ENCODE measurements around the gene KIF1A.

Gene KIF1A, protein sequence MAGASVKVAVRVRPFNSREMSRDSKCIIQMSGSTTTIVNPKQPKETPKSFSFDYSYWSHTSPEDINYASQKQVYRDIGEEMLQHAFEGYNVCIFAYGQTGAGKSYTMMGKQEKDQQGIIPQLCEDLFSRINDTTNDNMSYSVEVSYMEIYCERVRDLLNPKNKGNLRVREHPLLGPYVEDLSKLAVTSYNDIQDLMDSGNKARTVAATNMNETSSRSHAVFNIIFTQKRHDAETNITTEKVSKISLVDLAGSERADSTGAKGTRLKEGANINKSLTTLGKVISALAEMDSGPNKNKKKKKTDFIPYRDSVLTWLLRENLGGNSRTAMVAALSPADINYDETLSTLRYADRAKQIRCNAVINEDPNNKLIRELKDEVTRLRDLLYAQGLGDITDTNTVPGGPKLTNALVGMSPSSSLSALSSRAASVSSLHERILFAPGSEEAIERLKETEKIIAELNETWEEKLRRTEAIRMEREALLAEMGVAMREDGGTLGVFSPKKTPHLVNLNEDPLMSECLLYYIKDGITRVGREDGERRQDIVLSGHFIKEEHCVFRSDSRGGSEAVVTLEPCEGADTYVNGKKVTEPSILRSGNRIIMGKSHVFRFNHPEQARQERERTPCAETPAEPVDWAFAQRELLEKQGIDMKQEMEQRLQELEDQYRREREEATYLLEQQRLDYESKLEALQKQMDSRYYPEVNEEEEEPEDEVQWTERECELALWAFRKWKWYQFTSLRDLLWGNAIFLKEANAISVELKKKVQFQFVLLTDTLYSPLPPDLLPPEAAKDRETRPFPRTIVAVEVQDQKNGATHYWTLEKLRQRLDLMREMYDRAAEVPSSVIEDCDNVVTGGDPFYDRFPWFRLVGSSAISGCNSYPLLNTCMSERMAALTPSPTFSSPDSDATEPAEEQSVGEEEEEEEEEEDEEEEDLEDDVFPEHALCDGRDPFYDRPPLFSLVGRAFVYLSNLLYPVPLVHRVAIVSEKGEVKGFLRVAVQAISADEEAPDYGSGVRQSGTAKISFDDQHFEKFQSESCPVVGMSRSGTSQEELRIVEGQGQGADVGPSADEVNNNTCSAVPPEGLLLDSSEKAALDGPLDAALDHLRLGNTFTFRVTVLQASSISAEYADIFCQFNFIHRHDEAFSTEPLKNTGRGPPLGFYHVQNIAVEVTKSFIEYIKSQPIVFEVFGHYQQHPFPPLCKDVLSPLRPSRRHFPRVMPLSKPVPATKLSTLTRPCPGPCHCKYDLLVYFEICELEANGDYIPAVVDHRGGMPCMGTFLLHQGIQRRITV (N-terminal part only)

DNA sequence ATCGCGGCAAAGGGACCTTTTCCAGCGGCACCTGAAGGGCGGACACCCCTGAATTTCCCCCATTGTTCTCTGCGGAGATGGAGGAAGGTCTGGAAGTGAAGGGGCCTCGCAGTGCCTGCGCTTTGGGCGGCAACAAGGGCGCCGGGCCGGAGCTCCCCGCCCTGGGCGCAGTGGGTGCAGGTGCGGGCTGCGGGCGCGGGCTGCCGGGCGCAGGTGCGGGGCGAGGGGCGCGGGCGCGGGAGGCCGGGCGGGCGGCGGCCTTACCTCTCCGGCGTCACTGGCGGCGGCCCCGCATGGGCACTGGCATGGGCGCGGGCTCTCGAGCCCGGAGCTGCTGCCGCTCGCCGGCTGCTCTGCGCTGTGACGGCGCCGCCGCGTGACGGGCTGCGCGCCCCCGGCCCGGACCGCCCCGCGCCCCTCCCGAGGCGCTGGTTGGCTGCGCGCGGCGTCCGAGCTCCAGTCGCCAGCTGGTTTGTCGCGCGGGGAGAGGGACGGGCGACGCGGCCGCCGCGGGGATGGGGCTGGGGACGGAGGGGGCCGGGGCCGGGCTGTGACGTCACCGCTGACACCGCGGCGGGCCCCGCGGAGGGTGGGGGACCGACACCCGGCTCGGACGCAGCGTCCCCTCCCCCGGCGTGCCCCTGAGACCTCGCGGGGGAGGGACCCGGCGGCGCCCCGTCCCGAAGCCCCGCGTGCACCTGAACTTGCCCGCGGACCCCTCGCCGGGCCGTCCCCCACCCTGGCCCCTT lies at the start of gene KIF1A:
KIF1A (minus strand) TSS at position 362 of the 749 bp plus-strand sequence. CDS start 22,467 bp downstream, outside the sequence.
- FAIRE-seq: no peak

DNA sequence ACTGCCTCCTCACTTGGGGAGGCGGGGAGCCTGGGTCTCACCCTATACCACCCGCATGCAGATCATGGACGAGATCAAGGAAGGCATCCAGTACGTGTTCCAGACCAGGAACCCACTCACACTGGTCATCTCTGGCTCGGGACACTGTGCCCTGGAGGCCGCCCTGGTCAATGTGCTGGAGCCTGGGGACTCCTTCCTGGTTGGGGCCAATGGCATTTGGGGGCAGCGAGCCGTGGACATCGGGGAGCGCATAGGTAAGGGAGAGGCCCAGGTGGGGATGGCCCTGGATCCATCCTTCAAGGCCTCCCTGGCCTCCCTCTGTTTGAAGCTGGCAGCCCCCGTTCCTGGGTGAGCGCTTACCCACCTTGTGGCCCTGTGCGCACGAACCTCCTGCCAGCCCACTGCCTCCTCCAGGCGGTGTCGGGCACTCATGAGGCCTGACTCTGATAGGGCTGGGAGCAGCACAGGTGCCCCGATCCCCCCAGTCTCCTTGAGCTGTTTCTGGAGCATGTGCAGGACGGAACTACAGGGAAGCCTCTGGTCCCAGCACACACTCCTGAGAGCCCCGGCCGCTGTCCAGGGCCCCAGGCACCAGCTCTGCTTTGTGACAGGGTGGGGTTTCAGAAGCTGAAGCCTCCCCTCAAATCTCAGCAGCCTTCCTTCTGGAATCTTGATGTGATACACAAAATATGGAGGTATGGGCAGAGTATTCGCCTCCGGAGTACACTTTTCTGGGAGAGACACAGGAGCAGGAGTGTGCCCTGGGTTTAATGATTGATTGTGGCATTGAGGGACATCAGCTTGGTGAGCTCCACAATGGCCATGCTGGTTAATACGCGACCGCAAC lies 49.3 kb upstream of the KIF1A start:
- FAIRE-seq: no peak

DNA sequence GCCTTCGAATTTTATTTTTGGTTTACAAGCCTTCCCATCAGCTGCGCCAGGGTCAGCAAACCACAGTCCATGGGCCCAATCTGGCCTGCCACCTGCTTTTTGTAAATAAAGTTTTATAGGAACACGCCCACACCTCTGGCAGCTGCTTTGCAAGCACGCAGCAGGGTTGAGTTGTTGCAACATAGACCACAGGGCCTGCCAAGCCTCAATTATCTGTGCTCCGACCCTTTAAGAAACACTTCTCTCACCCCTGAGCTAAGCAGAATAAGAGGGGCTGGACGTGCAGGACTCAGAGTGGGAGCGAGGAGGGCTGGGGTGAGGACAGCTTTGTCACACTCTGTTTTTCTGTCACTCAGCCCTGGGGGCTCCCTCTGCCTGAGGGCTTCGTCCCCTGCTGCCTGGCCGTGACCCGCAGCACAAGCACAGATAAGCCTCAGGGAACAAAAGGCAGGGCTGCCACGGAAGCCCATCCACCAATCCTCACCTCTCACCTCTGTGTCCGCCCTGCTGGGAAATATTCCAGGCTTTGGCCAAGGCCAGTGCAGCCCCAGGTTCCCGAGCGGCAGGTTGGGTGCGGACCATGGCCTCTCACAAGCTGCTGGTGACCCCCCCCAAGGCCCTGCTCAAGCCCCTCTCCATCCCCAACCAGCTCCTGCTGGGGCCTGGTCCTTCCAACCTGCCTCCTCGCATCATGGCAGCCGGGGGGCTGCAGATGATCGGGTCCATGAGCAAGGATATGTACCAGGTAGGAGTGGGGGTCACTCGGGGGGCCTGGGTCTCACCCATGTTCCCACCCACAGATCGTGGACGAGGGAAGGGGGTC lies 48.5 kb upstream of the KIF1A start, which contains the start of gene AGXT:
AGXT (plus strand) TSS at position 539 of the 823 bp plus-strand sequence; CDS start at position 581, 42 bp downstream.
- no peak for FAIRE-seq

DNA sequence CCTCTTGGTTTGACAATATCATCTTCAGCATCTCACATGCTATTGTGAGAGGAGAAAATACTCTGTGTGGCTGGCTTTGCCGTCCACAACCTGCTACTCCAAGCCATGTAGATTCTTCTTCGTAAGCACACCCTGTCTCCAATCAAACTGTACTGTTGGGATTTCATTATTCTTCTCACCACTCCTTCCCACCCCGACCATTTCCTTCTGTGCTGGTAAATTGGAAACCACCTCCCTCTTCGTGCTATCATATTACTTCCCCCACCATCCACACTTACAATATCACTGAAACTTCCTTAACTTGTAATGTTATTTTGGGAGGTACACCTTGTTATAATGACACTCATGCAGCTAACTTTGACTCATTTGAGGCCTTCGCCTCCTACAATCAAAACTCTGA lies 45.4 kb upstream of the KIF1A start:
- no peak for FAIRE-seq

DNA sequence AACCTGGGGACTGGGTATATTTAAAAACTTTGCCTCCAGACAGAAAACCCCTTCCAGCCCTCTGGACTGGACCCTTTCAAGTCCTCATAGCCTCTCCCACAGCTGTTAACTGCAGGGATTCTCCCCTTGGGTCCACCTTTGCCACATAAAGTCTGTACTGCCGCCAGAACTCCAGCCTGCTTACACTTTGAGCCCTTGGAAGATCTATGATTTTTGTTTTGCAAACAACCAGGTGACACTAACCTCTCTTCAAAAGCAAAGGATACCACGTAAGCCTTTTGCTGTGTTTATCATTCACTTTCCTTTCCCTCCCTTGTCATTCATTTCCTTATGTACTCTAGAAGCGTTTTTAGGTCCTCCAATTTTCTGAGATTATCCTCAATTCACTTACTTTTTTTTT lies 44.5 kb upstream of the KIF1A start:
- no peak for FAIRE-seq

DNA sequence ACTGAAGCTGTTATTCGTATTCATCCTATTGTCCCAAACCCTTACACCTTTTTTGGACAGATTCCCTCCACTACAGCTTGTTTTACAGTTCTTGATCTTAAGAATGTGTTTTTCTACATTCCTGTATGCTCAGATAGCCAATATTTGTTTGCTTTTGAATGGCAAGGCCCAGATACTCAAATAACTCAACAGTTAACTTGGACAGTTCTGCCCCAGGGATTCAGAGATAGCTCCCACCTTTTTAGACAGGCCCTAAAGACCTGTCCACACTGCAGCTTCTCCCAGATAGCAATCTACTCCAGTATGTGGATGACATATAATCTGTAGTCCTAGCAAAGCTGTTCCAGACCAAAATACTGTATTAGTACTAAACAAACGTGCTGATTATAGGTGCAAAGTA lies 41.5 kb upstream of the KIF1A start:
- FAIRE-seq: no peak

DNA sequence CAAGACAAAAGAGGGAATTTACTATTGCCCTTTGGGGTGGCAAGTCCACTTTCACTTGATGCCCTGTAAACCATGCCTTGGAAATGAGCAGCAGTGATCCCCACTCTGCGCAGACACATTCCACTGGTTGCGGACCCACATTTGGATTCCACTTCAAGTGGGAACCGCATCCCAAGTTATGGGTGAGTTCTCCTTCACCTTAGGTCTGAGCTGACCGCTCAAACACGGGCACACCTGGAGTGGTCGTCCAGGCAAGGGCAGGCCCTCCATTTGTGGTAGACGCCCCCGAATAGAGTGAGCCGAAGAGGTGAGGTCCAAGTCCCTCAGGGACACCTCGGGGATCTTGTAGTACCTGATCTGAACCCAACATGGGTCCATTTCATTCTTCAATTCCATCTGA lies 38.9 kb upstream of the KIF1A start:
- no peak for FAIRE-seq

DNA sequence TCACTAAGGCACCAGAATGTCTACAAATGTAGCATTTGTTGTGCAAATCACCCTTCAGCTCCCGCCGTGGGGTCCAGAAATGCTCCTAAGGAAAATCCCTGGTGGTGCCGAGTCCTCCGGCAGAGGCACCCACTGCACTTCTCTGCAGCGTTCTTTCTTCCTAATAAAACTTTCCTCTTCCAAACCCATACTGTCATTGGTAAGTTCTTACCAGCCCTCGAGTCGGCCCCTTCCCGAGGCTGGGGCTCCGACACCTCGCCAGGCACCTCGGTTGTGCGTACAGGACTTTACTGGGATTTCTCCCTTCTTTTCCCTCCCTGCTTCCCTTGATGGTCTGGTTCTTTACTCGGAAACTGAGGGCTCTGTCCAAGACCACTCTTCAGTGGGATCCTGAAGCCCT lies 38.3 kb upstream of the KIF1A start:
- no peak for FAIRE-seq

DNA sequence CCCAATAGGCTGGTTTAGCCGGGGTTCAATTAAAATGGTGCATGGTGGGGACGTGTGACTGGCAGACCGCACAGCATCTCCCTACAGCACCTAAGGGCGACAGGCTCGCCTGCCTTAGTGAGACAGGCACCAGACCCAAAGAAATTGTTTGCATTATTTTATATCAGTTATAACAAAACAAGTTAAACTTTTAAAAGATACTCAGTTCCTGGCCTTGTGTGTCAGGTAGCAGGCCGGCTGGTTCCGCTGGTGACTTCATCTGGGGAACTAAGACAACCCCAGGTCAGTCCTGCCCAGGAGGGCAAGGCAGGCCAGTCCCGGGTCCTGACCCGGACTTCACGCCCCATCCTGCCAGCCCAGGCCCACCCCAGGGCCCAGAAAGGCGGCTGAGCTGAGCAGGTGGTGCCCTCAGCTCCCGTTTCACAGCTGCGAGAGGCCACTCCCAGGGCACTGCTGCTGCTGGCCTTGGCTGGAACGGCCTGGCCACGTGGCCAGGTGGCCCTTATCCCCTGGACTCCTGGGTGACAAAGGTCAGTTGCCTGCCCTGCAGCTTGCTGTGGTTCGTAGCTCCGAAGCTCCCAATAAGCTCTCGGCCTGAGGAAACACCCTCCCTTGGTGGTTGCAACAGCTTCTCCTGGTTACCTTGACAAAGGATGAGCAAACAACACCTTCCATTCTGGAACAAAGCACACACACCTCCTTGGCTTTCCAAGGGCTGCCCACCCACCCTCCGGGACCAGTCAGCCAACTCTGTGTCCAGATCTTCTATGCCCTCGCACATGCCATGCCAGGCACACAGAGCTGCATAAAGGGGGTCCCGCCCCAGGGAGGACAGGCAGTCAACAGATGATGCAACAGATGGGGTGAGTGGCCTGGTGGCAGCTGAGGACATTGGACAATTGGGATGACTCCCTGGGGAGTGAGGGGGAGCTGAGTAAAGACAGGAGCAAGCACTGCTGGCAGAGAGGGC lies 37.3 kb upstream of the KIF1A start:
- FAIRE-seq: no peak

DNA sequence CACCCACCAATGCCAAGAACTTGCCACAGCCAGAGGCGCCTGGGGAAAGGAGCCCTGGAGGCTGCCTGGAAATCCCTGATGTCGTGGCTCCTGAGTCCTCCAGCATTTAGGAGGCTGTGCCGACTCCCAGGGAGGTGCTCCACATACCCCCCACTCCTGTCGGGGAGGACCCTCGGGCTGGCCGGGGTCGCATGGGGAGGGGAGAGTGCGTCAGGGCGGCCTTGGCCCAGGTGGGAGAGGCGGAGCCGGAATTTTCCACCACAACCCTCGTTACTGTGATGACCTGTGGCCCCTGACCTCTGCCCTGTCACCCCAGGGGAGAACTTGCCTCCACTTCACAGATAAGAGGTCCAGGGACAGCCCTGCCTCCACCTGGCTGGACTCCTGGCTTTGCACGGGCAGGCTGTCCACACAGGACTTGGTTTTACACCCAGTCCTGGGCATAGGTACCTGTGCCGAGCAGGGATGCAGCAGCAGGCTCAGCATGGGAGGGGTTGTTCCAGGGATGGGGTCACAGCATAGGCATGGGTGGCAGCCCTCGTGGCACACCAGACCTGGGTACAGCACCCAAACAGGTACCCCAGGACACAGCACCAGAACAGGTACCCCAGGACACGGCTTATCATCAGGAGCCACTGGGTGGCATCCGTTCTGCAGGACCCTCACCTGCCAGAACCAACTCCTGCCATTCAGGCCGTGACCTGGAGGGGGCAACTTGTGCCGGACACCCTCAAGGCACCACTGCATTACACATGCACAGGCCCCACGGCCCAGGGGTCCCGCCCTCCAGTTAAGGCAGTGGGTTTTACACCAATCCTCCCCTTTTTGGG lies 36.3 kb upstream of the KIF1A start:
- FAIRE-seq: no peak

DNA sequence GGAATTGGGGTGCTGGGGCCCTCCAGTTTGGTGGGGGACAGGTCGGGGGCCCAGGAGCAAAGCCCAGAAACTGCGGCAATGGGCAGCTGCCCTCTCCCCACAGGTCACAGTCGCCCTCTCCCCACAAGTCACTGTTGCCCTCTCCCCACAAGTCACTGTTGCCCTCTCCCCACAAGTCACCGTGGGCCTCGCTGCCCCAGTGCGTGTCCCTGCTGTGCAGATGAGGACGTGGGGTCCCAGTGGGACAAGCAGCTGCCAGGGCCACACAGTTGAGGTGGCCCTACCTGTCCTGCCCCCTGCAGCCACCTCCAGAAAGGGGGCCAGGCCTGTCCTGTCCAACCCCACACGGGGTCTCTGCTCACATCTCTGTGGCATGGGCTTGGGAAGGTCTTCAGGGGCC lies 35.7 kb upstream of the KIF1A start:
- FAIRE-seq: no peak

DNA sequence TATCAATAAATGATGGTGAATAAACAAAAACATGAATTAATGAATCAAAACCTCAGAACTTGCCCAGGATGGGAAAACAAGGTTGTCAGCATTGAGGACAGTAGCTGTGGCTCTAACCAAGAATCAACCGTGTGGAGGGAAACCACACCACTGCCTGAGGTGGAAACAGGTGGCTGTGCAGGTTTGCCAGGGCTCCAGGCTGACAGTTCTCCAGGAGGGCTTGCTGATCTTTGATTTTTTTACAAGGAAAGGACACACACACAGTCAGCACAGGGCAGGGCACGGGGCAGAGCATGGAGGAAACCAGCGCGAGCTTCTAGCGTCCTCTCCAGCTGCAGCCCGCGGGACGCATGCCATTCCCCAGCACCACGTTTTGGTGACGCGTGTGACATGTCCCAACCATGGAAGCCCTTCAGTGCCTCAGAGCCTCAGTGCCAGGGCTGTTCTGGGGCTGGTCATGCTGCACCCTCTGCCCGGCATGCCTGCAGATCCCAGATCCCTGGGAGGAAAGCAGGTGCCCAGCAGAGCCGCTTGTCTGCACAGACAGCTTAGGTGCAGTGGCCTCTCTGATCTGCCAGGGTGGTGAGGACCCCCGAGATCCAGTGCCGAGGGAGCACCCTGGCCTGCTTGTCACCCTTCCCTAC lies 32.8 kb upstream of the KIF1A start:
- no peak for FAIRE-seq

DNA sequence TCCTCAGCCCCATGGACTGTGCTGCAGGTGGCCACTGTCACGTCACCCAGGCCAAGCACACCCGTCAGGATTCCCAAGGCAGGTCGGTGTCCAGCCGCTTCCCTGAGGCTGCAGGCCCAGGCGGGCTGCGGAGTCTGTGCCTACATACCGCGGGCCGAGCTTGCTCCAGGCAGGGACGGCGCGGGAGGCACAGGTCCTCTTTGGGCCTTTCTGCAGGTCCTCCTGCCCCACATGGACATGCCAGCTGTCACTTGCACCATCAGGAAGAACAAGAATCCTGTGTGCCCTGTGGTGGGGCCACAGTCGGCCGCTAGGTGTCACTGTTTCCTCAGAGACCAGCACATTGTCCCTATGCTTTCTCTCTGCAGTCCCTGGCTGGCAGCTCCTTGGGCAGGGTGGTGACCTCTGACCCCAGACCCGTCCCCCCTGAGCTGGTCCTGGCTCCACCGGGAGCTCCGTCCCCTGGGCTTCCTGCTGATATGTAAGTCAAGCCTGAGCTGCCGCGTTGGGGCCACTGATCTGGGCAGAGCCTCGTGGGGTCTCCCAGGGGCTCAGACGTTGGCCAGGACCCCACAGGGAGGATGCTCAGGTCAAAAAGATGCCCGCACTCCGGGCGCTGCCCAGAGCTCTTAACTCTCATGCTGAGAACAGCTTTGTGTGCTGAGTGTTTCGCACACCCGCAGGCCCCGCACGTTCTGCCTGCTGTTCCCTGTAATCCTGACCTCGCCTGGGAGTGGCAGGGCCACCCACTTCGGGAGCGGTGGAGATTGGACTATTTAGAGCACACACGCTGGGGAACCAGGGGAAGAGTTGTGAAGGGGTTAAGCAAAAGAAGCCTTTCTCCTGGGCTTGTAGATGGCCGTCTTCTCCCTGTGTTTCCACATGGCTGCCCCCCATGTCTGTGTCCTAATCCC lies 31.3 kb upstream of the KIF1A start:
- no peak for FAIRE-seq

DNA sequence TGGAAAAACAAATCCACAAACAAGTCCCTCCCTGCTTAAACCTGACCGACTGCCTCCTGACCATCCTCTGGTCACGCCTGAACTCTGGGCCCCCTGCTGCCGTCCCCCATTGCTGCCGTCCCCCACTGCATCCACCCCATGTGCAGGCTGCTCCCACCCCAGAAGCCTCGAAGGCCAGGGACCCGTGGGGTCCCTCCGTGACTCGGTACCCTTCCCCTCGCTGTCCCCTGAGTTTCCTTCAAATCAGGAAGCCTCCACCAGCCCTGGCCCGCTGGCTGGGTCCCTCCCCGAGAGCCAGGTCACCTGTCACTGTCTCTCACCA lies 30.7 kb upstream of the KIF1A start:
- no peak for FAIRE-seq

DNA sequence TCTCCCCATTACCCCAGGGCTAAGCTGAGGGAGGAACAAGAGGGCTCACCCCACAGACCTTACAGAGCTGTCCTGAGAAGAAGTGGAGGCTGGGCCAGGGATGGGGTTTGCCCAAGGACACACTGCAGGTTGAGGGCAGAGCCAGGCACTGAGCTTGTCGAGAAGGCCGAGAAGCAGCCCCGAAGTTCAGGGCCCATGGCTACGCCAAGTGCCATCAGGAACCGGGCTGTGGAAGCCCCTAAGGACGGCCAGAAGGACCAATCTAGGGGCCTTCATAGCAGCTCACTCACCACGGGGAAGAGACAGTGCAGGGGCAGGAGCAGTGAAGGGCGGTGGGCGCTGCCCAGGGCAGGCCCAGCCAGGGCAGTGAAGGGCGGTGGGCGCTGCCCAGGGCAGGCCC lies 30.0 kb upstream of the KIF1A start:
- FAIRE-seq: no peak

DNA sequence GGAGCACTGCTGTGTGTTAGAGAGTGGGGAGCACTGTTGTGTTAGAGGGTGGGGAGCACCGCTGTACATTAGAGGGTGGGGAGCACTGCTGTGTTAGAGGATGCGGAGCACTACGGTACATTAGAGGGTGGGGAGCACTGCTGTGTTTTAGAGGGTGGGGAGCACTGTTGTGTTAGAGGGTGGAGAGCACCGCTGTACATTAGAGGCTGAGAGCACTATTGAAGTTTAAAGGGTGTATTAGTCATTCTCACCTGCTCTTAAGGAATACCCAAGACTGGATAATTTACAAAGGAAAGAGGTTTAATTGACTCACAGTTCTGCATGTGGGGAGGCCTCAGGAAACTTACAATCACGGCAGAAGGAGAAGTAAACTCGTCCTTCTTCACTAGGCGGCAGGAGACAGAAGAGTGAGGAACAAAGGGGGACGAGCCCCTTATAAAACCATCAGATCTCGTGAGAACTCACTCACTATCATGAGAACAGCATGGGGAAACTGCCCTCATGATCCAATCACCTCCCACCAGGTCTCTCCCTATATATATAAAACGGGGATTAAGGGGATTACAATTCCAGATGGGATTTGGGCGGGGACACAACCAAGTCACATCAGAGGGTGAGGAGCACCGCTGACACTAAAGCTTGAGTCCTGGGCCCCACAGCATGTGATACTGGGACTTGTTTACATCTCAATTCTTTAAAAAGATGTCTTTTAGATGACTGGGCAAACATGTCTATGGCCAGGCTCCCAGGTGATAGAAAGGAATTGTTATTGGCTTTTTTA lies 29.1 kb upstream of the KIF1A start:
- no peak for FAIRE-seq
